NCI-H1105 (cell line): Measurements from ENCODE around the gene DBNDD1.
"Not testable (repeated sequence)": the region's sequence is repeated elsewhere in the genome, so short reads cannot be mapped to it uniquely, and the experiment has no call there.

Experiments used
- DNase-seq: peaks from one replicate; lab custom pipeline; 2025; lab: John Stamatoyannopoulos, UW

The DBNDD1 gene, protein sequence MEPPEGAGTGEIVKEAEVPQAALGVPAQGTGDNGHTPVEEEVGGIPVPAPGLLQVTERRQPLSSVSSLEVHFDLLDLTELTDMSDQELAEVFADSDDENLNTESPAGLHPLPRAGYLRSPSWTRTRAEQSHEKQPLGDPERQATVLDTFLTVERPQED

DNA sequence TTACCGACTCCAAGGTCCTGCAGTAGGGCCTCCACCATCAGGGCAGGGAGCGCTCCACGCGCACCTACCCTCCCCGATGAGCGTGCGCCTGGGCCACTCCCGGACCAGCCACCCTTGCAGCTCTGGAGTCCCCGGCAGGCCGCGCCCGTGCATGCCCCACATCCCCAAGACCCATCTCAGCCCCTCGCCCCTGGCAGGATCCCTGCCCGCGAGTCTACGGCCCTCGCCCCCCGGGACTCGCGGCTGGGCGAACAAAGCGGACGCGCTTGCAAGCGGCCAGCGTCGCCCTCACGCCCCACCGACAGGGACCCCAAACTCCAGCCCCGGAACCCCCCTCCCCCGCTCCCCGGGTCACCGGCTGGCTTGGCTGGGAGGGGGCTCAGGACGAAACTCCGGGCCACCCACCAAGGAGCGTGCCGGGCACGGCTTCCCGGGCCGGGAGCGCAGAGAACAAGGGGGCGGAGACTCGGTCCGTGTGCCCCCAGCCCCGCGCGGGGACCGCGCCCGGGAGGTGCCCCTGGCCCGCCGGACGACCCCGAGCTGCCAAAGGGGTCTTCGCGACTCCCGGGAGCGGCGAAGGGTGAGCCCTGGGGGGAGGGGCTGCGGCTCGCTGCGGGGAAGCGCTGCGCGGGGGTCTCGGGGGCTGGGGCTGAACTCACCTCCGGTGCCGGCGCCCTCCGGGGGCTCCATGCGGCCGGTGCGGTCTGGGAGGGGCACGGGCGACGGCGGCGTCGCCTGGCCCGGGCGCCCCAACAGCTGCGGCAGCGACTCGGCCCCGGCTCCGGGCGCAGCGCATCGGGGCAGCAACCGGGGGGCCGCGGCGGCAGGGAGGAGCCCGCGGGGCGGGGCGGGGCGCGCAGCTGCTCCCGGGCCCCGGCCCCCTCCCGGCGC is at the start of gene DBNDD1:
TSS of gene DBNDD1 (minus strand) at position 805 of the 891 bp plus-strand sequence. CDS start at position 690, 115 bp downstream.
- peak; percentile 24 for DNase-seq

DNA sequence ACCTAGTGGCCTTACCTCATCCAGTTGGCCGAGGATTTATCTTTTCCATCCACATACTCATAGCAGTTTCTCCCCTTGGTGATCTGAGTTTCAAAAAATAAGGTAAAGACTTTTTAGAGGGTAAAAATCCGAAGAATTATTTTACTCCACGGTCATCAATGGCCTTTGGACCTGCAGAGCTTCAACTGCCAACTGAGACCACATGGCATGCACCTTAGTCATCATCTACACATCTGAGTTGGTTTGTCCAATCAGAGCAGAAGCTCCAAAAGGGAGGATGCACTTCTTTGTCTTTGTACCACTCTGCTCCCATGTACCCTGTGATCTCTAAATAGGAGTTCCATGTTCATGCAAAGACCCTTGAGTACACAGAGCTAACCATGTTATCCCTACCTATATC is 42.2 kb upstream of the DBNDD1 start:
- DNase-seq: no peak

DNA sequence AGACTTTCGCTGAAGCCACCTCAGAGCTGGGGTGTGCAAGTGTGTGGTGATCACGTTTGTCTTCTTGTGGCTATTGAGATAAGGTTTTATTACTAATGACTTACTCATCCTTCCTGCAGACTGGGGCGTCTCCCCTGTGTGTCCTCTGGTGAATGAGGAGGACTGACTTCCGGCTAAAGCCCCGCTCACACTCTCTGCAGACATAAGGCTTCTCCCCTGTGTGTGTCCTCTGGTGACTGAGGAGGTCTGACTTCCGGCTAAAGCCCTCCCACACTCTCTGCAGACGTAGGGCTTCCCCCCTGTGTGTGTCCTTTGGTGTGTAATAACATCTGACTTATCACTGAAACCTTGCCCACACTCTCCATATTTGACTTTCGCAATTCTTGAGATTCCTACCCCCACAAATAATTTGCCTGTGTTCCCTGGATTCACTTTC is 38.5 kb upstream of the DBNDD1 start:
- DNase-seq: no peak

DNA sequence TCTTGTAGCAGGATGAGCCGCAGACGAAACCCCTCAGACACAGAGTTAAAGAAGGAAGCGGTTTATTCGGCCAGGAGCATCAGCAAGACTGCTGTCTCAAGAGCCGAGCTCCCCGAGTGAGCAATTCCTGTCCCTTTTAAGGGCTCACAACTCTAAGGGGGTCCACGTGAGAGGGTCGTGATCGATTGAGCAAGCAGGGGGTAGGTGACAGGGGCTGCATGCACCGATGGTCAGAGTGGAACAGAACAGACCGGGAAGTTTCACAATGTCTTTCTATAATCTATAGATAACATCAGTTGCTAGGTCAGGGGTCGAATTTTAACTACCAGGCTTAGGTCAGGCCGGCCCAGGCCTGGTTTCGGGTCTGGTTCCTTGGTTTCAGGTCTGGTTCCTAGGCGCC is 37.3 kb upstream of the DBNDD1 start:
- not testable (repeated sequence) for DNase-seq

DNA sequence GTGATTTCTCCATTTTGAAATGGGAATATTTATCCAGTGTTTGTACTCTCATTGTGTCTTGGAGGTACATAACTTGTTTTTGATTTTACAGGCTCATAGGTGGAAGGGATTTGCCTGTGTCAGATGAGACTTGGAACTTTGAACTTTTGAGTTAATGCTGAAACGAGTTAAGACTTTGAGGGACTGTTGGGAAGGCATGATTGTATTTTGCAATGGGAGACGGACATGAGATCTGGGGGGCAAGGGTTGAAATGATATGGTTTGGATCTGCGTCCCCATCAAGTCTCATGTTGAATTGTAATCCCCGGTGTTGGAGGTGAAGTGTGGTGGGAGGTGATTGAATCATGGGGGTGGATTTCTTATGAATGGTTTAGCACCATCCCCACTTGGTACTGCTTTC is 36.1 kb upstream of the DBNDD1 start:
- DNase-seq: no peak

DNA sequence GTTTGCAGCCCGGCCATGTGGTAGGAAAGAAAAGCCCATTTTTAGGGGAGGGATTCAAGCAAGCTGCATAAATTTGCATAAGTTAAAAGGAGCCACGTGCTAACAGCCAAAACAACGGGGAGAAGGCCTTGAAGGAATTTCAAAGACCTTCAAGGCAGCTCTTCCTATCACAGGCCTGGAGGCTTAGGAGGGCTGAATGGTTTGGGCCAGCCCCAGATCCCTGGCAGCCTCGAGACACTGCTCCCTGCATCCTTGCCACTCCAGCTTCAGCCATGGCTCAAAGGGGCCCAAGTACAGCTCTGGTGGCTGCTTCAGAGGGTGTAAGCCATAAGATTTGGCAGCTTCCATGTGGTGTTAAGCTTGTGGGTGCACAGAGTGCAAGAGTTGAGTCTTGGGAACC is 35.3 kb upstream of the DBNDD1 start:
- DNase-seq: no peak

DNA sequence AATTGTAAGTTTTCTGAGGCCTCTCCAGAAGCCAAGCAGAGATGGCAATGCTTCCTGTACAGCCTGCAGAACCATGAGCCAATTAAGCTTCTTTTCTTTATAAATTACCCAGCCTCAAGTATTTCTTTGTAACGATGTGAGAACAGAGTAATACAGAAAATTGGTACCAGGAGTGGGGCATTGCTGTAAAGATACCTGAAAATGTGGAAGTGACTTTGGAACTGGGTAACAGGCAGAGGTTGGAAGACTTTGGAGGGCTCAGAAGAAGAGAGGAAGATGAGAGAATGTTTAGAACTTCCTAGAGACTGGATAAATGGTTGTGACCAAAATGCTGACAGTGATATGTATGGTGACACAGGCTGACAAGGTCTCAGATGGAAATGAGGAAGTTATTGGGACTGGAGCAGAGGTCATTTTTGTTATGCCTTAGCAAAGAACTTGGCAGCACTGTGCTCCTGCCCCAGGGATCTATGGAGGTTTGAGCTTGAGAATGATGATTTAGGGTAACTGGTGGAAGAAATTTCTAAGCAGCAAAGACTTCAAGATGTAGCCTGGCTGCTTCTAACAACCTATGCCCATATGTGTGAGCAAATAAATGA is 34.7 kb upstream of the DBNDD1 start:
- no peak for DNase-seq

DNA sequence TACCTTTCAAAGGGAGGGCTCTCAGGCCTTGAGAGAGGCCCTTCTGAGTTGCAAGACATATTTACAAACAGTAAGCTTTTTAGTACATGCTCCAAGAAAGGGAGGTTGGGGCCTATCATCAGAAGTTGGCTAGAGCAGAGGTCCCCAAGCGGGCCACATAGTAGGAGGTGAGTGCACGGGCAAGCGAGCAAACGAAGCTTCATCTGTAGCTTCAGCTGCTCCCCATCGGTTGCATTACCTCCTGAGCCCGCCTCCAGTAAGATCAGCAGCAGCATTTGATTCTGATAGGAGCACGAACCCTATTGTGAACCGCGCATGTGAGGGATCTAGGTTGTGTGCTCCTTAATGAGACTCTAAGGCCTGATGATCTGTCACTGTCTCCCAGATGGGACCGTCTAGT is 31.7 kb upstream of the DBNDD1 start:
- no peak for DNase-seq

DNA sequence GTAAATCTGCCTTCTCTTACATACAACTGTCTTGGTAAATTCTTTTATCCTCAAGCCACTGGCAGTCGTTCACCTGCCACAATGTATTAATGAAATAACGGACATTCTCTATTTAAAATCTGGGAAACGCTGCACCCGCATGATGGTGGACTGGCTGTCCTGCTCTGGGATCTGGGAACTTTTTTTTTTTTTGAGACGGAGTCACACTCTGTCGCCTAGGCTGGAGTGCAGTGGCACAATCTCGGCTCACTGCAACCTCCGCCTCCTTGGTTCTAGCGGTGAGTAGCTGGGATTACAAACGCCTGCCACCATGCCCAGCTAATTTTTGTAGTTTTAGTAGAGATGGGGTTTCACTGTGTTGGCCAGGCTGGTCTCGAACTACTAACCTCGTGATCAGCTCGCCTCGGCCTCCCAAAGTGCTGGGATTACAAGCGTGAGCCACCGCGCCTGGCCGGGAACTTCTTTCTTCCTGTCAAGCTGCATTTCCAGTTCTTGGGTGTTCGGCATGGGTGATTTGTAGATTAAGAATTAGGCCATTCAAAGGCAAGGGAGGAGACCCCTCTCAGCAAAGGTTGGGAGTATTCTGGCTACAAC is 29.6 kb upstream of the DBNDD1 start:
- DNase-seq: no peak

DNA sequence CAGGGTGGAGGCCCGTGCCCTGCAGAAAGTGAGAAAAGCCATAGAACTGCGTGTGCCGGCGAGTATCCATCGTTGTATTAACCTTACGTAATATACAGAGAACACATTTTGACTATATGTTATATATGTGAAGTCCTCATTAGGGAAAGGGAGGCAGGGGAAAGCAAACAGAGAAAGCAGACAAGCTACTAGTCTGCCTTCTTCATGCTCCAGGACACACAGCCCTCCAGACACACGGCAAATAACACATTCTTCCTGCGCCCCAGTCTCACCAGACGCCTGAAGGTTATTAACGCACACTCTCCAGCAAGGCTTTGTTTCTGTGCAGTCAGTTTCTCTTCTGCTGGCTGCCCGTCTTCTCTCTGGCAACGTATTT is 29.1 kb upstream of the DBNDD1 start:
- no peak for DNase-seq

DNA sequence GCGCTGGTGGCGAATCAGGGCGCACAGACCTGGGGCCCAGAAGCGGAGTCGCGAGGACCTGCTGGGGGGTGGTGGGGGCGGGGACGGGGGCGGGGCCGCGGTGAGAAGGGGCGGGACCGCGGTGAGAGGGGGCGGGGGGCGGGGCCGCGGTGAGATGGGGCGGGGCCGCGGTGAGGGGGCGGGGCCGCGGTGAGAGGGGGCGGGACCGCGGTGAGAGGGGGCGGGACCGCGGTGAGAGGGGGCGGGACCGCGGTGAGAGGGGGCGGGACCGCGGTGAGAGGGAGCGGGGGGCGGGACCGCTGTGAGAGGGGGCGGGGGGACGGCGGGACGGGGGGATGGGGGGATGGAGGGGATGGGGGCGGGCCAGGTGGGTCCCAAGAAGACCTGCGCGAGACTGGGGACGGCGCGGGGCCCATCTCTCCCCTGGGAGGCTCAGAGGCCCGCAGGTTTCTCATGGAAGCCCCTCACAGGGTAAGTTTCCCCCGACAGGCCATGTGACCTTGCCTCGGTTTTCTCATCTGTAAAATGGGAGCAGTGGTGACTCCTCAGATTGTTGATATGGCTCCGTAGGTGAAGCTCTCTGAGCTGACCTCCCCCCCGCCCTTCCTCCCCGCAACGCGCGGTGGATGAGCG is 28.6 kb upstream of the DBNDD1 start:
- no peak for DNase-seq

DNA sequence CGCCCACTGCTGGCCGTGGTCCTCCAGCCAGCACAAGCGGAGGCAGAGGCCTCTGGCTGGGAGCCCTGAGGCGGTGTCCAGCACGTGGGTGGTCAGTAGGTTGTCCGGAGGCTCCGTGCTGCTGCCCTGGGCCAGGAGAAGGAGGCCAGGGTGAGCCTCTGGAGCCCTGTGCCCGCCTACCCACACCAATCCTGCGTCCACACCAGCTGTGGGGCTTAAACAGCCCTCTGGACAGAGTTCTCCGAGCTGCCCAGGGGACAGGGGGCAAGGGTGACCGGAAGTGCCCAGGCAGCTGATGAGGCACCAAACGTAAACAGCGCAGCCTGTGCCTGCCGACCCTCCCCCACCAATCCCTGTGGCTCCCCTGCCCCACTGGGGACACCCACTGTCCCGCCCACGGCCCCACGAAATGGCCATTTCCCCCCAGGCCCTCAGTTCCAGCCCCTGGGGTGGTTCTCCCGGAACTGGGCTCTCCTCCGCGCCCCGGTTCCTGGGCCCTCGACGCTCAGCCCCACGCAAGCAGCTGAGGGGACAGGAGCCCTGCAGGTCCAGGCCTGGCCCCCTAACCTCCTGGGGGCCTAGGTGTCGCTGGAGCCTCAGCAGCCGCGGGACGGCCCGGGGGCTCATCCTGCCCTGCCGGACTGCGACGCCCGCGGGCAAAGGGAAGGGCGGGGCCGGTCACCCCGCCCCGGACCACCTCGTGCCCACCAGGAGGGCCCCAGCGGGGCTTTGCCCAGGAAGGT is 27.9 kb upstream of the DBNDD1 start:
- DNase-seq: no peak

DNA sequence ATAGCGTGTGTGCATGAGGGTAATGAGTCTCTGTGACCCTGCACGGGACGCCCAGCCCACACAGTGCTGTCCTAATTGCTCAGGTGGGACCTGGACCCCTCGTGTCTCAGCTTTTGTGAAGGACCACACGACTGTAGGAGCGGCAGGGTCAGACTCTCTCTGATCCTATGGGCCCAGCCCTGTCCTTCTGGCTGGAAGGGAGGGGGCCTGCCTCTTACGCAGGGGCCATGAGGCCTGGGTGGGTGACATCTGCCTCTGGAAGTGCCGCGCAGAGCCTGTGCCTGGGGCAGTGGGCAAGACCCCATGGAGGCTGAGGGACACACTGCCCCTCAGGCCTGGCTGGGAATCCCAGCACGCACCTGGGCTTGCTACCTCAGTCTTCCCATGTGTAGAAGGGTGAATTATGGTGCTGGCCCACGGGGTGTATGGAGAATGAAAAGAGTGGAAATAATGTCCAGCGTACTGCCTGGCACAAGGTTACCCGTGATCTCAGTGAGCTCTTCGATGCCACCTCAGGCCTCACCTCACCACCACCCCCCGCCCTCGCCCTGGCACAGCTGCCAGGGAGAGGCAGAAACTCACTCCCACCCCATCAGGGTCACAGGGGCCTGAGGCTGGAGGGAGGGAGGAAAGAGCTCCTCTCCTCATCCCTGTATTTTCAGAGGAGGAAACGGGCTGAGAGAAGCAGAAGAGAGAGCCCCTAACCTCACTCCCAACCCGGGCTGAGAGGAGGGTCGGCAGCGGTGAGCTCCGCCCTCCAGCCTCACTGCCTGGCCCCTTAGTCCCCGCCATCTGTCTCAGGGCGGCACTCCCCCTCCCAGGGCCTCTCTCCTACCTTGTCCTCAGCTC is 27.1 kb upstream of the DBNDD1 start:
- no peak for DNase-seq

DNA sequence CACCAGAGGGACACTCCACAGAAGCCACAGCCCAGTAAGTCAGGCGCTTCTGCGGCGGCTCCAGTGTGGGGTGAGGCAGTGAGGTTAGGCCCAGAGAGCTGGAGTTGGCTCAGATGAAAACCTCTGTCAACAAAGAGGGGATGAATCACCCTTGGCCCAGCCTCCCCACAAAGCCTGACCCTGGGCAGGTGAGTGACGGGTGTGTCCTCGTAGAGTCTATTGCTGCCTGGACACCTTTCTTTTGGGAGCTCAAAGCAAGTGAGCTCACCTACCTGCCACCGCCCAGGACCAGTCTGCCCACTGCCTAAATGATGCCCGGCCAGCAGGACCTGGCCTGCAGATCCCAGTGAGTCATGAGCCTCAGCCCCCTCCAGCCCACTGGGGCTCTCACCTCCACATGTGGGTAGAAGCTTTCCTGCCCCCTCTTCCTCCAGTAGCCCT is 24.9 kb upstream of the DBNDD1 start:
- no peak for DNase-seq

DNA sequence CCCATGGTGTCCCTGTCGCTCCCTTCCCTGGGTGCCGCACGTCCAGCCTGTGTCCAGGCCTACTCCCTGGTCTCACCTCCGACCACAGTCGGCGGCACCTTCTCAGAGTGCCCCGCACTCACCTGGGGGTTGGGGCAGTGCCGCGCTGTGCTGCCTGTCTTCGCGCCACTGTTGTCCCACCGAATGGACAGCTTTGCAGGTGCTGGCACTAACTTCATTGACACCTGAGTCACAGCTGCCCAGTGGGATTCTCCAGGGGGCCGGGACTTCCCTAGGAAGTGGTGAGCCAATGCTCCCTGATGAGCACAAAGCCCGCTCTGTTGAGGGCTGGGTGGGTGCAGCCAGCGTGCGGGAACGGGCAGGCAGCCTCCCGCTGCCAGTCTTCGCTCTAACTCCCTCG is 24.3 kb upstream of the DBNDD1 start:
- no peak for DNase-seq

DNA sequence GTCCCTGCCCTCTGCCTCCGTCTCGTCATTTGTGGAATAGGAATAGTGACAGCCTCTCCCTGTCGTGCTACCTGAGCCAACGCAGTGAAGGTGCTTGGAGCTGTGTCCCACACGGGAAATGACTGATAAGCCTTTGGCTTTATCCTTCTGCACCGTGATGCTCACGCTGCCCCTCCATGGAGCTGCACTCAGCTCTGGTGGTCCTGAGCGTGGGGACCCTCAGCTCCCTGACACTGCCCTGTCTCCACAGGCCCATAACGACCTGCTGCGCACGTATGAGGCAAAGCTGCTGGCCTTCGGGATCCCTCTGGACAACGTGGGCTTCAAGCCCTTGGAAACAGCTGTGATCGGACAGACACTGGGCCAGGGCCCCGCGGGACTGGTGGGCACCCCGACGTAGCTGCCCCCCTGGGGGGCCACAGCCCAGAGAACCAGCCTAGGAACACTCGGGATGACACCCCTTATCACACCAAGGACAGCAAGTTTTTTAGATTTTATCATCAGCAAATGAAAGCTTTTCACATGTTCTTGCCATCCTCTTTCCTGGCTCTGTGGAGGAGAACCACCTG is 23.8 kb upstream of the DBNDD1 start:
- no peak for DNase-seq

DNA sequence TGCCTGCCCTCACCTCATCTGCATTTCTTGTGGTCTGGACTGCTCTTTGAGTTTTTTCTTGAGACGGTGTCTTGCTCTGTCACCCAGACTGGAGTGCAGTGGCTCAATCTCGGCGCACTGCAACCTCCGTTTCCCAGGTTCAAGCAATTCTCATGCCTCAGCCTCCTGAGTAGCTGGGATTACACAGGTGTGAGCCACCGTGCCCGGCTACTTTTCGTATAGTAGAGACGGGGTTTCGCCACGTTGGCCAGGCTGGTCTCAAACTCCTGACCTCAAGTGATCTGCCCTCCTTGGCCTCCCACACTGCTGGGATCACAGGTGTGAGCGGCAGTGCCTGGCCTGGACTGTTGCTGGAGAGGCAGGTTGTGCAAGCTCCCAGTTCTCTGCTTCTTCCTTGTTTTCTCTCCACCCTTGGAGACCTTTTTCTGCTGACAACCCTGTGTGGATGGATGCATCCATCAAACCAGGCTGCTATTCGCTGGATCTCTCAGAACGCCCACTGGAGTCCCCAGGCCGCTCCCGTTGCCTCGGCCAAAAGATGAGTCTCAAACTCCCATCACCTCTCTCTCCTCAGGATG is 22.7 kb upstream of the DBNDD1 start:
- DNase-seq: no peak

DNA sequence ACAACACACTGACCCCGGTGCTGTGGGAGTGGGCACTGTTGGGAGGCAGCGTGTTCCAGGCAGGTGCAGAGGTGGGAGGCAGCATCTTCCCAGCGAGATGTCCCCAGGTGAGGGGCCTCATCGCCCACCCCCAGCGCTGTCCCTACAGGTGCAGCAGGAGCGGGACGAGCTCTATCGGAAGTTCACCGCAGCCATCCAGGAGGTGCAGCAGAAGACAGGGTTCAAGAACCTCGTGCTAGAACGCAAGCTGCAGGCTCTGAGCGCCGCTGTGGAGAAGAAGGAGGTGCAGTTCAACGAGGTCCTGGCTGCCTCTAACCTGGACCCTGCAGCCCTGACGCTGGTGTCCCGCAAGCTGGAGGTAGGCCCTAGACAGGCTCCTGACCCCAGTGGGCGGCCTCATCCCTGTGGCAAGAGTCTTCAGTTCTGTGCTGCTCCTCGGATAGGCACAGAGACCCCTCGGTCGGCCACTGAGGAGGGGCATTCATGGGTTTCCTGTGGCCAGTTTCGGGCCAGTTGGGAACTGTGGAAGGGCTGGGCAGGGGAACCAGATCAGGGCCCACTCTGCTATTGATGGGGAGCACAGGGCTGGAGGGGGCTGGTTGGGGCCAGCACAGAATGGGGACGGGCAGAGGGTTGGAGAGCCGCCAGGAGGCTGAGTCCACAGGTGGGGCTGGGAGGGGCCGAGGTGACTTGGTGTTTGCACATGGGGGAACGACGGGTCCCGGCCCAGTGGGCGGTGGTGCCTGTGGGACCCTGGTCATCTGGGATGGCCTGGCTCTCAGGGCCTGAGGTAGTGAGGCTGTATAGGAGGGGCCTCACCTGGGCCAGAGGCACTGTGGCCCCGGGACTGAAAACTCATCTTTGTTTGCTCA is 21.1 kb upstream of the DBNDD1 start:
- no peak for DNase-seq

DNA sequence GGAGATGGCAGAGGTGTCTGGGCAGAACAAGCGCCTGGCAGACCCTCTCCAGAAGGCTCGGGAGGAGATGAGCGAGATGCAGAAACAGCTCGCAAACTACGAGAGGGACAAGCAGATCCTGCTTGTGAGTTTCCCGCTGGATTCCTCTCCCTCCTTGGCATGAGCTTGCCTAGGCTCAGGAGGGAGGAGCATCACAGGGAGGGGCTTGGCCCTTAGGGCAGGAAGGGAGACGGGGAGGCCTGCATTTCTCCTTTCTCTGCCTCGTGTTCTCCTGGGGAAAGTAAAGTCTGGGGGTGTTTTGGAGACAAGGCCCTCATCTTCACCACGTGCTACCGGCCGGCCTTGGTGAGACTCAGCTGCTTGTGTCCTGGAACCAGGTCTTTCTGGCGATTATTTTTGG is 18.0 kb upstream of the DBNDD1 start:
- DNase-seq: no peak
